Measurements from ENCODE around the gene PTPN7. TPM values are rescaled to one million over a fixed set of nuclear protein-coding genes. Genes with fewer than 3 reads are reported as not detected.
"Not testable (repeated sequence)": the region's sequence is repeated elsewhere in the genome, so short reads cannot be mapped to it uniquely, and the experiment has no call there.

The PTPN7 gene
- total and polyA plus RNA-seq, 4 donors = 0.75 to 7.0 (median 1.7) TPM

DNA sequence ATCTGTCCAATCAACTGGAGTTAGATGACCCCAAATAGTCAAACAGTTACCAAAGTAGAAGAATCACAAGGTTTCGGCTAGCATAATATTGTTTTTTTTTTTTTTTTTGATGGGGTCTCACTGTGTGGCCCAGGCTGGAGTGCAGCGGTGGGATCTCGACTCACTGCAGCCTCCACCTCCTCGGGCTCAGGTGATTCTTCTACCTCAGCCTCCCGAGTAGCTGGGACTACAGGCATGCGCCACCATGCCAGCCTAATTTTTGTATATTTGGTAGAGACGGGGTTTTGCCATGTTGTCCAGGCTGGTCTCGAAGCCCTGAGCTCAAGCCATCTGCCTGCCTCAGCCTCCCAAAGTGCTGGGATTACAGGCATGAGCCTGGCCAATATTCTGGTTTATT, 14.7 kb downstream of the PTPN7 start:
- not testable (repeated sequence) for DNase-seq (ENCODE audit: low spot score); H3K27ac ChIP-seq (ENCODE audit: low read depth in 1 of 2, low read length in 2 of 2); H3K4me3 ChIP-seq (ENCODE audit: low read depth in 1 of 3, low read length in 3 of 3); H3K9me3 ChIP-seq (ENCODE audit: control insufficient read depth in 4 of 4, low read length in 3 of 4); H3K27me3 ChIP-seq (ENCODE audit: control insufficient read depth in 4 of 4, insufficient read depth in 4 of 4, low read length in 3 of 4); H3K36me3 ChIP-seq (ENCODE audit: control insufficient read depth in 4 of 4, insufficient read depth in 3 of 4, low read depth in 1 of 4, low read length in 3 of 4); H3K9ac ChIP-seq (ENCODE audit: low read depth in 1 of 2, low read length in 2 of 2)
- peaks cover 7 to 36% (median 21%) of the 10 kb centered on the region in 4 donors for H3K4me1 ChIP-seq (ENCODE audit: control insufficient read depth in 4 of 4, insufficient read depth in 4 of 4, low read length in 3 of 4)
- 96% methylated on average over 8 of the region's 8 CpGs for WGBS

DNA sequence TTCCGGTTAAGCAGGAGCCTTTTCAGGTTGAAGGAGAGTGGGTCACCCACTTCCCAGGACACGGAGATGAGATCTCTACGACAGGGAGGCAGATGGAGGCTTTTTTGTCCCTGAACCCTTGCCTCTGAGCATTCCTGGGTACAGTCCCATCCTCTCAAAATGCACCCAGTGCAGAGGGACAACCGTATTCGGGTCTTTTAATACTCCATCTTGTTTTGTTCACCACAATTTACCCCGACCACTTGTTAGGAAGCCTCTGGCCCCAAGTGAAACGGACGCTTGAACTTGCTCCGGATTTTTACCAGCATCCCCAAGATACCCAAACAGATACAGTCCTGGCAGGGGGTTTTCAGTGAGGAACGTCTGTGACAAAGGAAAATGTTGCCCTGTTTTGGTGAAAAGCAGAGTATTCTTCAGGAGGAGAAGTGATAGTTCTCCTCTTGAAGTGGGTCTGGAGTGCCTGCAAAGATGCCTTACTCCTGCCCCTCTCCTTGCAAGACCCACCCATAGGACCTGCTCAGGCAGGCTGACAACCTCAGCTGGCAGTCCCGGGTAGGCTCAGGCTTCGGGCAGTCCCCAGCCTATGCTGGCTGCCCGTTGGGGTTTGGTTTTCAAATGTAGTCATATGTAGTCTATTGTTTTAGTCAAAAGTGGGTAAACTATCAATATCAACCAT, 15.2 kb downstream of the PTPN7 start:
- 32% methylated on average over 13 of the region's 13 CpGs for WGBS
- Histone ChIP-seq H3K27ac (ENCODE audit: low read depth in 1 of 2, low read length in 2 of 2) (peak overlapping the region; percentile 32 to 92), H3K4me1 (ENCODE audit: control insufficient read depth in 4 of 4, insufficient read depth in 4 of 4, low read length in 3 of 4) (peaks cover 7 to 38% (median 21%) of the 10 kb centered on the region in 4 donors), H3K9me3 (ENCODE audit: control insufficient read depth in 4 of 4, low read length in 3 of 4) (no peaks in the 10 kb centered on the region), H3K4me3 (ENCODE audit: low read depth in 1 of 3, low read length in 3 of 3) (peak overlapping the region in 2 of 3 donors; percentile 46 to 91), H3K36me3 (ENCODE audit: control insufficient read depth in 4 of 4, insufficient read depth in 3 of 4, low read depth in 1 of 4, low read length in 3 of 4) (no peaks in the 10 kb centered on the region), H3K9ac (ENCODE audit: low read depth in 1 of 2, low read length in 2 of 2) (no peak overlapping the region), H3K27me3 (ENCODE audit: control insufficient read depth in 4 of 4, insufficient read depth in 4 of 4, low read length in 3 of 4) (no peaks in the 10 kb centered on the region)
- DNase-seq (ENCODE audit: low spot score) = no peak
- no peak for TF ChIP-seq FOXA1 (IDR thresholded peaks at IDR 0.05)
- TF ChIP-seq MAX (IDR thresholded peaks at IDR 0.05) = no peak
- TF ChIP-seq, protein P1, sequence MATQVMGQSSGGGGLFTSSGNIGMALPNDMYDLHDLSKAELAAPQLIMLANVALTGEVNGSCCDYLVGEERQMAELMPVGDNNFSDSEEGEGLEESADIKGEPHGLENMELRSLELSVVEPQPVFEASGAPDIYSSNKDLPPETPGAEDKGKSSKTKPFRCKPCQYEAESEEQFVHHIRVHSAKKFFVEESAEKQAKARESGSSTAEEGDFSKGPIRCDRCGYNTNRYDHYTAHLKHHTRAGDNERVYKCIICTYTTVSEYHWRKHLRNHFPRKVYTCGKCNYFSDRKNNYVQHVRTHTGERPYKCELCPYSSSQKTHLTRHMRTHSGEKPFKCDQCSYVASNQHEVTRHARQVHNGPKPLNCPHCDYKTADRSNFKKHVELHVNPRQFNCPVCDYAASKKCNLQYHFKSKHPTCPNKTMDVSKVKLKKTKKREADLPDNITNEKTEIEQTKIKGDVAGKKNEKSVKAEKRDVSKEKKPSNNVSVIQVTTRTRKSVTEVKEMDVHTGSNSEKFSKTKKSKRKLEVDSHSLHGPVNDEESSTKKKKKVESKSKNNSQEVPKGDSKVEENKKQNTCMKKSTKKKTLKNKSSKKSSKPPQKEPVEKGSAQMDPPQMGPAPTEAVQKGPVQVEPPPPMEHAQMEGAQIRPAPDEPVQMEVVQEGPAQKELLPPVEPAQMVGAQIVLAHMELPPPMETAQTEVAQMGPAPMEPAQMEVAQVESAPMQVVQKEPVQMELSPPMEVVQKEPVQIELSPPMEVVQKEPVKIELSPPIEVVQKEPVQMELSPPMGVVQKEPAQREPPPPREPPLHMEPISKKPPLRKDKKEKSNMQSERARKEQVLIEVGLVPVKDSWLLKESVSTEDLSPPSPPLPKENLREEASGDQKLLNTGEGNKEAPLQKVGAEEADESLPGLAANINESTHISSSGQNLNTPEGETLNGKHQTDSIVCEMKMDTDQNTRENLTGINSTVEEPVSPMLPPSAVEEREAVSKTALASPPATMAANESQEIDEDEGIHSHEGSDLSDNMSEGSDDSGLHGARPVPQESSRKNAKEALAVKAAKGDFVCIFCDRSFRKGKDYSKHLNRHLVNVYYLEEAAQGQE (IDR thresholded peaks at IDR 0.05) = no peak
- no peak for TF ChIP-seq YY1 (IDR thresholded peaks at IDR 0.05)
- no peak for TF ChIP-seq SP1 (IDR thresholded peaks at IDR 0.05)
- TF ChIP-seq HNF4A (conservative IDR thresholded peaks at IDR 0.05) = no peak
- TF ChIP-seq TAF1 (conservative IDR thresholded peaks at IDR 0.05) = no peak
- no peak for TF ChIP-seq HNF4G (IDR thresholded peaks at IDR 0.05)
- TF ChIP-seq GABPA (IDR thresholded peaks at IDR 0.05 in 1 of 2, conservative IDR thresholded peaks at IDR 0.05 in 1 of 2) = no peak
- TF ChIP-seq EGR1 (IDR thresholded peaks at IDR 0.05; ENCODE audit: low read depth in 2 of 2) = no peak

- Histone ChIP-seq H3K4me3 (ENCODE audit: low read depth in 1 of 3, low read length in 3 of 3) (peak within 1 kb of the TSS; percentile 67 to 91 (median 90)), H3K36me3 (ENCODE audit: control insufficient read depth in 4 of 4, insufficient read depth in 3 of 4, low read depth in 1 of 4, low read length in 3 of 4) (no peaks in the 10 kb centered on the region), H3K27ac (ENCODE audit: low read depth in 1 of 2, low read length in 2 of 2) (peak within 1 kb of the TSS; percentile 92 to 94), H3K27me3 (ENCODE audit: control insufficient read depth in 4 of 4, insufficient read depth in 4 of 4, low read length in 3 of 4) (no peaks in the 10 kb centered on the region), H3K9ac (ENCODE audit: low read depth in 1 of 2, low read length in 2 of 2) (peak within 1 kb of the TSS; percentile 63 to 84), H3K9me3 (ENCODE audit: control insufficient read depth in 4 of 4, low read length in 3 of 4) (no peaks in the 10 kb centered on the region), H3K4me1 (ENCODE audit: control insufficient read depth in 4 of 4, insufficient read depth in 4 of 4, low read length in 3 of 4) (peaks cover 7 to 38% (median 21%) of the 10 kb centered on the region in 4 donors)
- TF ChIP-seq, protein P1 (IDR thresholded peaks at IDR 0.05) = no peak
- TF ChIP-seq, protein P2, sequence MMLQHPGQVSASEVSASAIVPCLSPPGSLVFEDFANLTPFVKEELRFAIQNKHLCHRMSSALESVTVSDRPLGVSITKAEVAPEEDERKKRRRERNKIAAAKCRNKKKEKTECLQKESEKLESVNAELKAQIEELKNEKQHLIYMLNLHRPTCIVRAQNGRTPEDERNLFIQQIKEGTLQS (IDR thresholded peaks at IDR 0.05) = no peak
- no peak for TF ChIP-seq MAX (IDR thresholded peaks at IDR 0.05)
- under 1% methylated on average over 82 of the region's 82 CpGs for WGBS
- peak; percentile 69 for DNase-seq (ENCODE audit: low spot score)
Measured at GRCh38 chr1:202144402-202145067, 15.9 kb downstream of the PTPN7 start, which contains the start of gene ARL8A. TSS of gene ARL8A (minus strand) at chr1:202144737. CDS start at chr1:202144572, 165 bp downstream.

Data from liver (tissue), 9 donors.